ENCODE measurements around the gene FLYWCH2.
"Not testable (repeated sequence)": the region's sequence is repeated elsewhere in the genome, so short reads cannot be mapped to it uniquely, and the experiment has no call there.

FLYWCH2 gene

DNA sequence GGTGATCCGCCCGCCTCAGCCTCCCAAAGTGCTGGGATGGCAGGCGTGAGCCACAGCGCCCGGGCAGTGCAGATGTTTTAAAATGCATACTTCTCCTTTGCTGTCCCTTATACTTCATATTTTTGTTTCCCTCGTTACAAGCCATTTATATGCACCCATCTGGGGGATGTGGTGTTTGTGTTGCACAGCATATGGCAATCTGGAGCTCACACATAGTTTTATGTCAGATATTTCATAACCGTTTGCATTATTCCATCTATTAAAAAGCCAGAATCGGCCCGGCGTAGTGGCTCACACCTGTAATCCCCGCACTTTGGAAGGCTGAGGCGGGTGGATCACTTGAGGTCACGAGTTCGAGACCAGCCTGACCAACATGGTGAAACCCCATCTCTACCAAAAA, 40.5 kb downstream of the FLYWCH2 start:
- TF ChIP-seq MYC (IDR thresholded peaks at IDR 0.05; ENCODE audit: low read depth, low read length): no peak
- TF ChIP-seq, protein P1, sequence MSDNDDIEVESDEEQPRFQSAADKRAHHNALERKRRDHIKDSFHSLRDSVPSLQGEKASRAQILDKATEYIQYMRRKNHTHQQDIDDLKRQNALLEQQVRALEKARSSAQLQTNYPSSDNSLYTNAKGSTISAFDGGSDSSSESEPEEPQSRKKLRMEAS (IDR thresholded peaks at IDR 0.05; ENCODE audit: low read depth, low read length): no peak
- TF ChIP-seq POLR2A (IDR thresholded peaks at IDR 0.05; ENCODE audit: extremely low read depth, insufficient read length): no peak
- TF ChIP-seq, protein P2, sequence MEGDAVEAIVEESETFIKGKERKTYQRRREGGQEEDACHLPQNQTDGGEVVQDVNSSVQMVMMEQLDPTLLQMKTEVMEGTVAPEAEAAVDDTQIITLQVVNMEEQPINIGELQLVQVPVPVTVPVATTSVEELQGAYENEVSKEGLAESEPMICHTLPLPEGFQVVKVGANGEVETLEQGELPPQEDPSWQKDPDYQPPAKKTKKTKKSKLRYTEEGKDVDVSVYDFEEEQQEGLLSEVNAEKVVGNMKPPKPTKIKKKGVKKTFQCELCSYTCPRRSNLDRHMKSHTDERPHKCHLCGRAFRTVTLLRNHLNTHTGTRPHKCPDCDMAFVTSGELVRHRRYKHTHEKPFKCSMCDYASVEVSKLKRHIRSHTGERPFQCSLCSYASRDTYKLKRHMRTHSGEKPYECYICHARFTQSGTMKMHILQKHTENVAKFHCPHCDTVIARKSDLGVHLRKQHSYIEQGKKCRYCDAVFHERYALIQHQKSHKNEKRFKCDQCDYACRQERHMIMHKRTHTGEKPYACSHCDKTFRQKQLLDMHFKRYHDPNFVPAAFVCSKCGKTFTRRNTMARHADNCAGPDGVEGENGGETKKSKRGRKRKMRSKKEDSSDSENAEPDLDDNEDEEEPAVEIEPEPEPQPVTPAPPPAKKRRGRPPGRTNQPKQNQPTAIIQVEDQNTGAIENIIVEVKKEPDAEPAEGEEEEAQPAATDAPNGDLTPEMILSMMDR (IDR thresholded peaks at IDR 0.05; ENCODE audit: low read depth, low read length): no peak
- no peak for DNase-seq (ENCODE audit: low read depth)
- no peak overlapping the region for H3K4me3 ChIP-seq (ENCODE audit: low read depth, low read length)

DNA sequence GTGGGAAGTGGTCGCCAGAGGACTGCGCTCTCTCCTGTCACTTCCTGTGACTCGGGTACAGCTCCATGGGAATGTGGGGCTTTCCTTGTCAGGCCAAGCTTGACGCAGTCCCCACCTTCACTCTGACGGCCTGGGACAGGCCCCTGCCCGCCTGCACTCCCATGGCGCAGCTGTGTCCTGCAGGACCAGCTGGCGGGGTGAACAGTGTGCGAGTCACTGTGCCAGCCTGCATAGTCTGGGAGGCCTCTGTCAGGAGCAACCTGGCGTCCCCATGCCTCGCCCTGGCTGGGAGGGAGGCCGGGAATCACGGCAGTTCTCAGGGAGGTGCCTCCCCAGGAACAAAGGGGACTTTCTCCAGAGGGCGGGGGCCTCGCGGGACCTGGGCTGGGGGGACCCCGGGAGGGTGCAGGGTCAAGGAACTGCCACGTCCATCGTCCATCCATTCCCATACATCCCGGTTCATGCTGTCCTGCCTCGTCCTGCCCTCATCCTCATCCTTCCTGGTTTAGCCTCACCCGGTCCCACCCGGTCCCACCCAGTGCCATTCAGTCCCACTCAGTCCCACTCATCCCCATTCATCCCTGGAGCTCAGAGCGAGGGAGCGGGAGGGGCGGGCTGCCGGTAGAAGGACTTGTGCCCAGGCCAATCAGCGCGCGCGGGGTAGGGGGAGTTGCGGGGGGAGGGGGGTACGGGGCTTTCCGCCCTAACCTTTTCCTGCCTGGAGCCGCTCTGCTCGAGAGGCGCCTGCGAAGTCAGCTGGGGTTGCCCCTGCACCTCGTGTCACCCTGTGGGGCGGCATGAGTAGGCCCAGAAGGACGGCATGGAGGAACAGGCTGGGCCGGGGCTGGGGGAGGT, 42.1 kb downstream of the FLYWCH2 start:
- TF ChIP-seq MYC (IDR thresholded peaks at IDR 0.05; ENCODE audit: low read depth, low read length): no peak
- TF ChIP-seq, protein P2 (IDR thresholded peaks at IDR 0.05; ENCODE audit: low read depth, low read length): no peak
- TF ChIP-seq POLR2A (IDR thresholded peaks at IDR 0.05; ENCODE audit: extremely low read depth, insufficient read length): no peak
- TF ChIP-seq, protein P1 (IDR thresholded peaks at IDR 0.05; ENCODE audit: low read depth, low read length): no peak
- no peak for DNase-seq (ENCODE audit: low read depth)
- no peak overlapping the region for H3K4me3 ChIP-seq (ENCODE audit: low read depth, low read length)

DNA sequence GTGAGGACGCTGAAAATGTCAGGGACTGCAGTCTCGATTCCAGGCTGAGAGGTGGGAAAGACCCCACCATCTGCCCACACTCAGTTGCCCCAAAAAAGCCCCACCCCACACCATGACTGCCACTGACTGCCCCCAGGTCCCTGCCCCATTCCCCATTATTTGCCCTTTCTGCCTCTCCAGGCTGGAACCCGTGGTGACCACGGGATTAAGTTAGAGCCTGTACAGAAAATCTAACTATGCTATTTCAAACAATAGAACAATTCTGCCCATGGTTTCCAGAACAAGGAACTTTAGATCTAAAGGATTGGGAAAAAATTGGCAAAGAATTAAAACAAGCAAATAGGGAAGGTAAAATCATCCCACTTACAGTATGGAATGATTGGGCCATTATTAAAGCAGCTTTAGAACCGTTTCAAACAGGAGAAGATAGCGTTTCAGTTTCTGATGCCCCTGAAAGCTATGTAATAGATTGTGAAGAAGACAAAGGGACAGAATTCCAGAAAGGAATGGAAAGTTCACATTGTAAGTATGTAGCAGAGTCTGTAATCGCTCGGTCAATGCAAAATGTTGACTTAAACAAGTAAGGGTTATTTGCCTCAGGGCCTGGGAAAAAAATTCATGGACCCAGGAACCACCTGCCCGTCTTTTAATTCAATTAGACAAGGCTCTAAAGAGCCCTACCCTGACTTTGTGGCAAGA, 43.1 kb downstream of the FLYWCH2 start:
- DNase-seq (ENCODE audit: low read depth): no peak
- no peak for TF ChIP-seq POLR2A (IDR thresholded peaks at IDR 0.05; ENCODE audit: extremely low read depth, insufficient read length)
- TF ChIP-seq, protein P2 (IDR thresholded peaks at IDR 0.05; ENCODE audit: low read depth, low read length): no peak
- H3K4me3 ChIP-seq (ENCODE audit: low read depth, low read length): no peak overlapping the region

DNA sequence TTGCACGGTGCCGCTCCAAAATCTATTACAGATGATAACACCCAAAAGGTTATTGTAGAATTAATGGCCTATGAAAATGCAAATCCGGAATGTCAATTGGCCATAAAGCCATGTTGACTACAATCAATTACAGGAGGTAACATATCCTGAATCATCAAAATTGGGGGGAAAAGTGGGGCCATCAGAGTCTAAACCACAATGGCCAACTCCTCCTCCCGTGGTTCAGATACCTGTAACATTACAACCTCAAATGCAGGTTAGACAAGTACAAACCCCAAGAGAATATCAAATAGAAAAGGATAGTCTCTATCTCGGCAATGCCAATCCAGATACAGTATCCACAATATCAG, 43.6 kb downstream of the FLYWCH2 start:
- no peak for DNase-seq (ENCODE audit: low read depth)
- H3K4me3 ChIP-seq (ENCODE audit: low read depth, low read length): no peak overlapping the region
- TF ChIP-seq, protein P1 (IDR thresholded peaks at IDR 0.05; ENCODE audit: low read depth, low read length): no peak
- TF ChIP-seq MYC (IDR thresholded peaks at IDR 0.05; ENCODE audit: low read depth, low read length): no peak
- no peak for TF ChIP-seq POLR2A (IDR thresholded peaks at IDR 0.05; ENCODE audit: extremely low read depth, insufficient read length)
- TF ChIP-seq, protein P2 (IDR thresholded peaks at IDR 0.05; ENCODE audit: low read depth, low read length): no peak

DNA sequence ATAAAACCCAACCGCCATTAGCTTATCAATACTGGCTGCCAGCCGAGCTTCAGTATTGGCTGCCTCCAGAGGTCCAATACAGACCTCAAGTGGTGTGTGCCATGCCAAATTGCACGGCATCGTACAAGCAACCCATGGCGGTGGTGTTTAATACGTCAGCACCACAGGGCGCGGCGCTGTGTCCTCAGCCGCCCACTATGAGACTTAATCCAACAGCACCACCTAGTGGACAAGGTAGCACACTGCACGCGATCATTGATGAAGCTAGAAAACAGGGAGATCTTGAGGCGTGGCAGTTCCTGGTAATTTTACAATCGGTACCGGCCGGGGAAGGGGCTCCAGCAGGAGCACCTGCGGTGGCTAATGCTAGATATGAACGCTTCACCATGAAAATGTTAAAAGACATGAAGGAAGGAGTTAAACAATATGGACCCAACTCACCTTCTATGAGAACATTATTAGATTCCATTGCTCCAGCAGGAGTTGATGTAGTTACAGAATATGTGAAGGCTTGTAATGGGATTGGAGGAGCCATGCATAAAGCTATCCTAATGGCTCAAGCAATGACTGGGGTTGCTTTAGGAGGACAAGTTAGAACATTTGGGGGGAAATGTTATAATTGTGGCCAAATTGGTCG, 44.1 kb downstream of the FLYWCH2 start:
- TF ChIP-seq, protein P1 (IDR thresholded peaks at IDR 0.05; ENCODE audit: low read depth, low read length): peak; percentile 91
- TF ChIP-seq POLR2A (IDR thresholded peaks at IDR 0.05; ENCODE audit: extremely low read depth, insufficient read length) (no peak), MYC (IDR thresholded peaks at IDR 0.05; ENCODE audit: low read depth, low read length) (peak; percentile 56)
- TF ChIP-seq, protein P2 (IDR thresholded peaks at IDR 0.05; ENCODE audit: low read depth, low read length): peak; percentile 79
- H3K4me3 ChIP-seq (ENCODE audit: low read depth, low read length): no peak overlapping the region
- peak; percentile 87 for DNase-seq (ENCODE audit: low read depth)

DNA sequence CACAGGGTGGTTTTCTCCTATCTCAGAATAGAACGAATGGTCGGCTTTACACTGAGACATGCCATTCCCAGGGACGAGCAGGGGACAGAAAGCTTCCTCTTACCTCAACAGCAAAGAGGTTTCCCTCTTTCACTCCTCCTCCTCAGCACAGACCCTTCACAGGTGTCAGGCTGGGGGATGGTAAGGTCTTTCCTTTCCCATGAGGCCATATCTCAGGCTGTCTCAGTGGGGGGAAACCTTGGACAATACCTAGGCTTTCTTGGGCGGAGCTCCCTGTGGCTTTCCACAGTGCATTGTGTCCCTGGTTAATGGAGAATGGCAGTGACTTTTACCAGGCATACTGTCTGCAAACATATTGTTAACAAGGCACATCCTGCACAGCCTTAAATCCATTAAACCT, 45.1 kb downstream of the FLYWCH2 start:
- not testable (repeated sequence) for DNase-seq (ENCODE audit: low read depth); H3K4me3 ChIP-seq (ENCODE audit: low read depth, low read length)

All from NB4 (cell line).